Measurements from ENCODE around the gene HIF1A. TPM values are rescaled to one million over a fixed set of nuclear protein-coding genes. Genes with fewer than 3 reads are reported as not detected.
A peak's percentile ranks its signal among the peaks of the same experiment; 100 is the strongest.

HIF1A gene
- polyA plus RNA-seq, 4 donors, result 19.5 to 50.5 (median 35.2) TPM

DNA sequence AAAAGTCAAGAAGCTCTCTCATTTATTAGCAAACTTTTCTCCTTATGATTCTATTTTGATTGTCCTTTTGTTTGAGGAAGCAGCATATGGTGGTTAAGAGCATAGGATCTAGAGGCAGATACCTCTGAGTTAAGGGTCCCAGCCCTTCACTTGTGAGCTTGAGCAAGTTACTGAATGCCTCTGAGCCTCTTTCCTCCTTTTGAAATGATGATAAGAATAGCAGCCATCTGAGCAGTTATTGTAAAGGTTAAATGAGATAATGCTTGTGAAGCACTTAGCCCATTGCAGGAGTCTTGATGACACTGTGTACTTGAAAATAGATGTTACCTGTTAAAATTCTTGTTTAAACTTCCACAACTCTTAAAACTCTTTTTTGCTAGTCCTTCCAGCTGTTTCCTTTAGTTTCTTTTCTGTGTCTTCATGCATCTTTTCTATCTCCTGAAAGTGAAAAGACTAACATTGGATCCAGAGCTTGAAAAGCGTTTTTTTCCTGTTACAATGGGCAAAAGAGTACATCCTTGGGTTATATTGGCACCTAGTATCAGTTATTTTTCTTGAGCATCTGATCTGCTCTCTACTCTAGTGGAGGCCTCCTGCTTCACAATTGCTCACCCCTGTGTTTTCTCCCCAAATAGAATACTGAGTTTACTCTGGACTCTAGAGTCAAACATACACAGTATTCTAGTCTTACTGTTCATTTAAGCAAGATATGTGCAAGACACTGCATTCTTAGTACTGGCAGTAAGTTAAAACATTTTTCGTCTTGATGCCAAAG, 3.1 kb downstream of the HIF1A start:
- H3K4me1 ChIP-seq (ENCODE audit: control insufficient read depth in 3 of 3, insufficient read depth in 2 of 3, low read depth in 1 of 3, low read length in 2 of 3), result peaks cover 0 to 6% (median 4%) of the 10 kb centered on the region in 3 donors
- peak overlapping the region in 1 of 3 donors; percentile 26 for H3K4me3 ChIP-seq (ENCODE audit: low read depth in 1 of 3, low read length in 3 of 3)
- no peaks in the 10 kb centered on the region for H3K36me3 ChIP-seq (ENCODE audit: control insufficient read depth in 3 of 3, insufficient read depth in 2 of 3, low read depth in 1 of 3, low read length in 3 of 3)
- H3K27ac ChIP-seq (ENCODE audit: low read depth in 1 of 3, low read length in 2 of 3), result peak overlapping the region in 1 of 3 donors; percentile 32
- H3K9me3 ChIP-seq (ENCODE audit: control insufficient read depth in 2 of 2, insufficient read depth in 1 of 2, low read depth in 1 of 2, low read length in 1 of 2), result no peaks in the 10 kb centered on the region
- WGBS, 3 donors, result 49 to 52% (median 49%) methylated on average over 2 of the region's 2 CpGs
- no peaks in the 10 kb centered on the region for H3K27me3 ChIP-seq (ENCODE audit: control insufficient read depth in 3 of 3, insufficient read depth in 3 of 3, low read length in 3 of 3)
- FAIRE-seq (no peak), DNase-seq (no peak)

GRCh38 chr14:61699027-61699426, 3.7 kb downstream of the HIF1A start:
- no peak overlapping the region for H3K27ac ChIP-seq (ENCODE audit: low read depth in 1 of 3, low read length in 2 of 3)
- no peak overlapping the region for H3K4me3 ChIP-seq (ENCODE audit: low read depth in 1 of 3, low read length in 3 of 3)
- no peak for DNase-seq
- FAIRE-seq, result no peak
- H3K4me1 ChIP-seq (ENCODE audit: control insufficient read depth in 3 of 3, insufficient read depth in 2 of 3, low read depth in 1 of 3, low read length in 2 of 3), result peaks cover 0 to 6% (median 4%) of the 10 kb centered on the region in 3 donors
- H3K27me3 ChIP-seq (ENCODE audit: control insufficient read depth in 3 of 3, insufficient read depth in 3 of 3, low read length in 3 of 3), result no peaks in the 10 kb centered on the region
- WGBS, 3 donors, result 55 to 59% (median 57%) methylated on average over 6 of the region's 6 CpGs
- no peaks in the 10 kb centered on the region for H3K9me3 ChIP-seq (ENCODE audit: control insufficient read depth in 2 of 2, insufficient read depth in 1 of 2, low read depth in 1 of 2, low read length in 1 of 2)
- no peaks in the 10 kb centered on the region for H3K36me3 ChIP-seq (ENCODE audit: control insufficient read depth in 3 of 3, insufficient read depth in 2 of 3, low read depth in 1 of 3, low read length in 3 of 3)

- Histone ChIP-seq H3K36me3 (ENCODE audit: control insufficient read depth in 3 of 3, insufficient read depth in 2 of 3, low read depth in 1 of 3, low read length in 3 of 3) (no peaks in the 10 kb centered on the region), H3K9me3 (ENCODE audit: control insufficient read depth in 2 of 2, insufficient read depth in 1 of 2, low read depth in 1 of 2, low read length in 1 of 2) (no peaks in the 10 kb centered on the region), H3K4me3 (ENCODE audit: low read depth in 1 of 3, low read length in 3 of 3) (no peak overlapping the region), H3K4me1 (ENCODE audit: control insufficient read depth in 3 of 3, insufficient read depth in 2 of 3, low read depth in 1 of 3, low read length in 2 of 3) (peaks cover 0 to 9% (median 4%) of the 10 kb centered on the region in 3 donors), H3K27ac (ENCODE audit: low read depth in 1 of 3, low read length in 2 of 3) (no peak overlapping the region), H3K27me3 (ENCODE audit: control insufficient read depth in 3 of 3, insufficient read depth in 3 of 3, low read length in 3 of 3) (no peaks in the 10 kb centered on the region)
- no peak for FAIRE-seq
- WGBS, 3 donors, result 75 to 90% (median 83%) methylated on average over 2 of the region's 2 CpGs
- no peak for DNase-seq
These were observed 5.0 kb downstream of the HIF1A start for GRCh38 chr14:61700104-61700886.

DNA sequence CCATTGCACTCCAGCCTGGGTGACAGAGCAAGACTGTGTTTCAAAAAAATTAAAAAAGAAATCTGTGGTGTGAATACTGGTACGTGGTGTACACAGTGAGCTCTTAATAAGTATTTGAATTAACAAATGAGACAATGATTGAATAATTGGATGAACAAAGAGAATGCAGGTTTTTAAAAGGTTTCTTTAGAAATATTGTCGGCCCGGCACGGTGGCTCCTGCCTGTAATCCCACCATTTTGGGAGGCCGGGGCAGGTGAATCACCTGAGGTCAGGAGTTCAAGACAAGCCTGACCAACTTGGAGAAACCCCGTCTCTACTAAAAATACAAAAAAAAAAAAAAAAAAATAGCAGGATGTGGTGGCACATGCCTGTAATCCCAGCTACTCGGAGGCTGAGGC, 6.6 kb downstream of the HIF1A start:
- Histone ChIP-seq H3K4me1 (ENCODE audit: control insufficient read depth in 3 of 3, insufficient read depth in 2 of 3, low read depth in 1 of 3, low read length in 2 of 3) (peaks cover 0 to 9% (median 4%) of the 10 kb centered on the region in 3 donors), H3K4me3 (ENCODE audit: low read depth in 1 of 3, low read length in 3 of 3) (no peak overlapping the region)

DNA sequence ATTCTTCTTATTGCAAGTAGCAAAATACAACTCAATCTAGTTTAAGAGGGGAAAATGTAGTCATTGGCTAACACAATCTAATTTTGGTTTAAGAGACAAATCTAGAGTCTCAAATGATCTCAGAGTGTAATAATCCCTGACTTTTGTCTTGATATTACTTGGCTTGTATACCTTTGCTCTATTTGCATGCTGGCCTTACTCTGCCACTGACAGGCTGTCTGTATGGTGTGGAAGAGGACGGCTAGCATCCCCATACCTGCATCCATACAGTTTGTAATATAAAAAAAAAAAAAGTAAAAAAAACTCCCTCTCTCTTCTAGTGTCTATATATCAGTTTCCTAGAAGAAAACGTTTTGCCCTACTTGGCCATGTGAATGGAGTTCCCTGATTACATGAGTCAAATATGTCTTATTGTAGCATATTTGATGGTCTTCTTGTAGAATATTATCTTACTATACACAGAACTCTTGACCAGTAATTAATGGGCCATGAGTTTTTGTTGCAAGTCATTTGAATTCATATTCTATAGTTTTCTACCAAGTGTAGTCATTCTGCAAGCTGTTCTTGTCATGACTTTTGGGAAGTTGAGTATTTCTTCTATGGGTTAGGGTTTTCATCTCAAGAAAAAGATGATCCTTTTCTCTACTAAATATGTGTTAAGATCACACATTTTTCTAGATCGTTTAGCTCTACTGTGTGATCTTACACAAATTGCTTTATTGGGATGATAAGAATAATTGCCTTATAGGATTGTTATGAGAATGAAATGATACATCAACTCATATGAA, 8.2 kb downstream of the HIF1A start:
- DNase-seq (no peak), FAIRE-seq (no peak)
- no peaks in the 10 kb centered on the region for H3K27me3 ChIP-seq (ENCODE audit: control insufficient read depth in 3 of 3, insufficient read depth in 3 of 3, low read length in 3 of 3)
- no peaks in the 10 kb centered on the region for H3K9me3 ChIP-seq (ENCODE audit: control insufficient read depth in 2 of 2, insufficient read depth in 1 of 2, low read depth in 1 of 2, low read length in 1 of 2)
- 26 to 35% (median 31%) methylated on average over 3 of the region's 3 CpGs for WGBS, 3 donors
- no peak overlapping the region for H3K4me3 ChIP-seq (ENCODE audit: low read depth in 1 of 3, low read length in 3 of 3)
- peaks cover 0 to 8% (median 3%) of the 10 kb centered on the region in 3 donors for H3K4me1 ChIP-seq (ENCODE audit: control insufficient read depth in 3 of 3, insufficient read depth in 2 of 3, low read depth in 1 of 3, low read length in 2 of 3)
- no peaks in the 10 kb centered on the region for H3K36me3 ChIP-seq (ENCODE audit: control insufficient read depth in 3 of 3, insufficient read depth in 2 of 3, low read depth in 1 of 3, low read length in 3 of 3)
- no peak overlapping the region for H3K27ac ChIP-seq (ENCODE audit: low read depth in 1 of 3, low read length in 2 of 3)

More for the DNA sequence above, 6.6 kb downstream of the HIF1A start:
- no peaks in the 10 kb centered on the region for H3K9me3 ChIP-seq (ENCODE audit: control insufficient read depth in 2 of 2, insufficient read depth in 1 of 2, low read depth in 1 of 2, low read length in 1 of 2)
- WGBS, 3 donors, result 69 to 80% (median 73%) methylated on average over 6 to 7 of the region's 7 CpGs
- no peaks in the 10 kb centered on the region for H3K27me3 ChIP-seq (ENCODE audit: control insufficient read depth in 3 of 3, insufficient read depth in 3 of 3, low read length in 3 of 3)
- no peak overlapping the region for H3K27ac ChIP-seq (ENCODE audit: low read depth in 1 of 3, low read length in 2 of 3)
- FAIRE-seq (no peak), DNase-seq (no peak)
- H3K36me3 ChIP-seq (ENCODE audit: control insufficient read depth in 3 of 3, insufficient read depth in 2 of 3, low read depth in 1 of 3, low read length in 3 of 3), result no peaks in the 10 kb centered on the region

GRCh38 chr14:61704554-61704953, 9.2 kb downstream of the HIF1A start:
- DNase-seq, result no peak
- 81 to 86% (median 84%) methylated on average over 3 of the region's 3 CpGs for WGBS, 3 donors
- H3K36me3 ChIP-seq (ENCODE audit: control insufficient read depth in 3 of 3, insufficient read depth in 2 of 3, low read depth in 1 of 3, low read length in 3 of 3), result no peaks in the 10 kb centered on the region
- no peak overlapping the region for H3K4me3 ChIP-seq (ENCODE audit: low read depth in 1 of 3, low read length in 3 of 3)
- no peaks in the 10 kb centered on the region for H3K27me3 ChIP-seq (ENCODE audit: control insufficient read depth in 3 of 3, insufficient read depth in 3 of 3, low read length in 3 of 3)
- H3K27ac ChIP-seq (ENCODE audit: low read depth in 1 of 3, low read length in 2 of 3), result no peak overlapping the region
- H3K9me3 ChIP-seq (ENCODE audit: control insufficient read depth in 2 of 2, insufficient read depth in 1 of 2, low read depth in 1 of 2, low read length in 1 of 2), result no peaks in the 10 kb centered on the region
- peaks cover 0 to 3% (median 0%) of the 10 kb centered on the region in 3 donors for H3K4me1 ChIP-seq (ENCODE audit: control insufficient read depth in 3 of 3, insufficient read depth in 2 of 3, low read depth in 1 of 3, low read length in 2 of 3)
- no peak for FAIRE-seq

DNA sequence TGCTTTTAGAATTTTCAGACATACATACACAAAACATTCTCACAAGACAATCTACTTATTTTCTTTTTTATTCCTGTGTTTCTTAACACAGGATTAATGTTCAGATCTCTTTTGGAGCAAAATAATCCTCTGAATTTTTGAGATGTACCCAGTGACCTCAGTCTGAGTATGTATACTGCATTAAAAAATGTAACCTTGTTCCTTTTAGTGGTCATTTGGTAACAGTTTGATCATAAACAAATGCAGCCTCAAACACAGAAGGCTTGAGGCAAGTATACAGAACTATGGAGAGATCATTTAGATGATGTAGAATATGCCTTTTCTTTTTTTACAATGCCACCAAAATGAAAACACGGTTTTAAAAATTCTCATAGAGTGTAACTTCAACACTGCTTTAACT, 9.7 kb downstream of the HIF1A start:
- Histone ChIP-seq H3K36me3 (ENCODE audit: control insufficient read depth in 3 of 3, insufficient read depth in 2 of 3, low read depth in 1 of 3, low read length in 3 of 3) (no peaks in the 10 kb centered on the region), H3K9me3 (ENCODE audit: control insufficient read depth in 2 of 2, insufficient read depth in 1 of 2, low read depth in 1 of 2, low read length in 1 of 2) (no peaks in the 10 kb centered on the region), H3K4me1 (ENCODE audit: control insufficient read depth in 3 of 3, insufficient read depth in 2 of 3, low read depth in 1 of 3, low read length in 2 of 3) (peaks cover 0 to 3% (median 0%) of the 10 kb centered on the region in 3 donors), H3K27me3 (ENCODE audit: control insufficient read depth in 3 of 3, insufficient read depth in 3 of 3, low read length in 3 of 3) (no peaks in the 10 kb centered on the region), H3K27ac (ENCODE audit: low read depth in 1 of 3, low read length in 2 of 3) (no peak overlapping the region), H3K4me3 (ENCODE audit: low read depth in 1 of 3, low read length in 3 of 3) (no peak overlapping the region)
- FAIRE-seq (no peak), DNase-seq (no peak)
- WGBS, 3 donors, result 79 to 93% (median 91%) methylated on average over 1 of the region's 1 CpG

- DNase-seq (no peak), FAIRE-seq (no peak)
- H3K36me3 ChIP-seq (ENCODE audit: control insufficient read depth in 3 of 3, insufficient read depth in 2 of 3, low read depth in 1 of 3, low read length in 3 of 3), result no peaks in the 10 kb centered on the region
- H3K9me3 ChIP-seq (ENCODE audit: control insufficient read depth in 2 of 2, insufficient read depth in 1 of 2, low read depth in 1 of 2, low read length in 1 of 2), result no peaks in the 10 kb centered on the region
- H3K4me3 ChIP-seq (ENCODE audit: low read depth in 1 of 3, low read length in 3 of 3), result no peak overlapping the region
- 70 to 86% (median 76%) methylated on average over 3 of the region's 3 CpGs for WGBS, 3 donors
- peaks cover 0 to 3% (median 0%) of the 10 kb centered on the region in 3 donors for H3K4me1 ChIP-seq (ENCODE audit: control insufficient read depth in 3 of 3, insufficient read depth in 2 of 3, low read depth in 1 of 3, low read length in 2 of 3)
- H3K27me3 ChIP-seq (ENCODE audit: control insufficient read depth in 3 of 3, insufficient read depth in 3 of 3, low read length in 3 of 3), result no peaks in the 10 kb centered on the region
- no peak overlapping the region for H3K27ac ChIP-seq (ENCODE audit: low read depth in 1 of 3, low read length in 2 of 3)
These were observed 10.9 kb downstream of the HIF1A start for GRCh38 chr14:61706096-61706690.
